ENCODE results near the gene MUC4. TPM values are rescaled to one million over a fixed set of nuclear protein-coding genes. Genes with fewer than 3 reads are reported as not detected.

Gene MUC4
- polyA plus RNA-seq, 1 donor from 2014 or later = not detected

DNA sequence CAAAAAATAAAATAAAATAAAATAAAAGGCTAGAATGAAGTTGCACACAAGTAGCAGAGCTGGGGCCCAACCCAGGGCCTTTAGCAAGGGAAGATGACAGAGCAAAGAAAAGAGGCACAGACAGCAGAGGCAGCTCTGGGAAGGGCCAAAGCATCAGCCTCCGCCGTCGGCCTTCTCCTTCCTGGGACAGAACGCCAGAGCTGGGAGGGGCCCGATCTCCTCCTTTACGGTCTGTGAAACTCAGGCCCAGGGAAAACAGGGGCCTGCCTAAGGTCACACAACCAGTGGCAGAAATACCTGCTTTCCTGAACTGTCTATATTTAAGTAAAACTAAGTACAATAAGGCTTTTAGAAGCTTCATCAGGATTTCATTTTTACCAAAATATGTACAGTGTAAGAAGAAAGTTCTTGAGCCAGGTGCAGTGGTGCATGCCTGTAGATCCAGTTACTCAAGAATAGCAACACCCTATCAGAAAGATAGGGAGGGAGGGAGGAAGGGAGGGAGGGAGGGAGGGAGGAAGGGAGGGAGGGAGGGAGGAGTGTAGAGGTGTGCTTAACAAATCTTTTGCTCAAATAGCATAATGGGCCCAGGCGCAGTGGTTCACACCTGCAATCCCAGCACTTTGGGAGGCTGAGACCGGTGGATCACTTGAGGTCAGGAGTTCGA is 43.0 kb upstream of the MUC4 start:
- no peaks in the 10 kb centered on the region for H3K79me2 ChIP-seq (replicated peaks; ENCODE audit: insufficient read depth, low read length)
- H3K4me3 ChIP-seq (ENCODE audit: low read length) = no peak overlapping the region
- no peak overlapping the region for H3K9ac ChIP-seq (ENCODE audit: low read length)
- no peaks in the 10 kb centered on the region for H3K9me3 ChIP-seq (ENCODE audit: low read length)
- H3K27me3 ChIP-seq (ENCODE audit: insufficient read depth, low read depth, low read length) = no peaks in the 10 kb centered on the region
- no peaks in the 10 kb centered on the region for H3F3A ChIP-seq (ENCODE audit: insufficient read depth, low read length, poor library complexity, severe bottlenecking)
- no peak overlapping the region for H3K4me2 ChIP-seq (ENCODE audit: low read length)
- no peaks in the 10 kb centered on the region for H3K36me3 ChIP-seq (ENCODE audit: insufficient read depth, low read length)
- no peaks in the 10 kb centered on the region for H3K9me2 ChIP-seq (ENCODE audit: insufficient read depth, low read length)
- no peaks in the 10 kb centered on the region for H4K20me1 ChIP-seq (ENCODE audit: insufficient read depth)
- TF ChIP-seq SMC3 (conservative IDR thresholded peaks at IDR 0.05; ENCODE audit: poor library complexity) (no peak), TAF1 (IDR thresholded peaks at IDR 0.05; ENCODE audit: low read depth) (no peak), MXI1 (conservative IDR thresholded peaks at IDR 0.05; ENCODE audit: poor library complexity, severe bottlenecking) (no peak), POLR2AphosphoS5 (IDR thresholded peaks at IDR 0.05) (no peak), EP300 (conservative IDR thresholded peaks at IDR 0.05; ENCODE audit: poor library complexity, severe bottlenecking) (no peak), EZH2 (IDR thresholded peaks at IDR 0.05; ENCODE audit: borderline replicate concordance, insufficient read depth, low read length, poor library complexity, severe bottlenecking) (no peak), RAD21 (conservative IDR thresholded peaks at IDR 0.05) (no peak)
- TF ChIP-seq, protein P1, sequence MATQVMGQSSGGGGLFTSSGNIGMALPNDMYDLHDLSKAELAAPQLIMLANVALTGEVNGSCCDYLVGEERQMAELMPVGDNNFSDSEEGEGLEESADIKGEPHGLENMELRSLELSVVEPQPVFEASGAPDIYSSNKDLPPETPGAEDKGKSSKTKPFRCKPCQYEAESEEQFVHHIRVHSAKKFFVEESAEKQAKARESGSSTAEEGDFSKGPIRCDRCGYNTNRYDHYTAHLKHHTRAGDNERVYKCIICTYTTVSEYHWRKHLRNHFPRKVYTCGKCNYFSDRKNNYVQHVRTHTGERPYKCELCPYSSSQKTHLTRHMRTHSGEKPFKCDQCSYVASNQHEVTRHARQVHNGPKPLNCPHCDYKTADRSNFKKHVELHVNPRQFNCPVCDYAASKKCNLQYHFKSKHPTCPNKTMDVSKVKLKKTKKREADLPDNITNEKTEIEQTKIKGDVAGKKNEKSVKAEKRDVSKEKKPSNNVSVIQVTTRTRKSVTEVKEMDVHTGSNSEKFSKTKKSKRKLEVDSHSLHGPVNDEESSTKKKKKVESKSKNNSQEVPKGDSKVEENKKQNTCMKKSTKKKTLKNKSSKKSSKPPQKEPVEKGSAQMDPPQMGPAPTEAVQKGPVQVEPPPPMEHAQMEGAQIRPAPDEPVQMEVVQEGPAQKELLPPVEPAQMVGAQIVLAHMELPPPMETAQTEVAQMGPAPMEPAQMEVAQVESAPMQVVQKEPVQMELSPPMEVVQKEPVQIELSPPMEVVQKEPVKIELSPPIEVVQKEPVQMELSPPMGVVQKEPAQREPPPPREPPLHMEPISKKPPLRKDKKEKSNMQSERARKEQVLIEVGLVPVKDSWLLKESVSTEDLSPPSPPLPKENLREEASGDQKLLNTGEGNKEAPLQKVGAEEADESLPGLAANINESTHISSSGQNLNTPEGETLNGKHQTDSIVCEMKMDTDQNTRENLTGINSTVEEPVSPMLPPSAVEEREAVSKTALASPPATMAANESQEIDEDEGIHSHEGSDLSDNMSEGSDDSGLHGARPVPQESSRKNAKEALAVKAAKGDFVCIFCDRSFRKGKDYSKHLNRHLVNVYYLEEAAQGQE (IDR thresholded peaks at IDR 0.05; ENCODE audit: borderline replicate concordance) = no peak
- TF ChIP-seq, protein P2, sequence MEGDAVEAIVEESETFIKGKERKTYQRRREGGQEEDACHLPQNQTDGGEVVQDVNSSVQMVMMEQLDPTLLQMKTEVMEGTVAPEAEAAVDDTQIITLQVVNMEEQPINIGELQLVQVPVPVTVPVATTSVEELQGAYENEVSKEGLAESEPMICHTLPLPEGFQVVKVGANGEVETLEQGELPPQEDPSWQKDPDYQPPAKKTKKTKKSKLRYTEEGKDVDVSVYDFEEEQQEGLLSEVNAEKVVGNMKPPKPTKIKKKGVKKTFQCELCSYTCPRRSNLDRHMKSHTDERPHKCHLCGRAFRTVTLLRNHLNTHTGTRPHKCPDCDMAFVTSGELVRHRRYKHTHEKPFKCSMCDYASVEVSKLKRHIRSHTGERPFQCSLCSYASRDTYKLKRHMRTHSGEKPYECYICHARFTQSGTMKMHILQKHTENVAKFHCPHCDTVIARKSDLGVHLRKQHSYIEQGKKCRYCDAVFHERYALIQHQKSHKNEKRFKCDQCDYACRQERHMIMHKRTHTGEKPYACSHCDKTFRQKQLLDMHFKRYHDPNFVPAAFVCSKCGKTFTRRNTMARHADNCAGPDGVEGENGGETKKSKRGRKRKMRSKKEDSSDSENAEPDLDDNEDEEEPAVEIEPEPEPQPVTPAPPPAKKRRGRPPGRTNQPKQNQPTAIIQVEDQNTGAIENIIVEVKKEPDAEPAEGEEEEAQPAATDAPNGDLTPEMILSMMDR (IDR thresholded peaks at IDR 0.05; ENCODE audit: poor library complexity, severe bottlenecking) = no peak
- H2AFZ ChIP-seq (ENCODE audit: low read depth, low read length) = no peak overlapping the region
- H3K27ac ChIP-seq (ENCODE audit: low read length) = no peak overlapping the region

DNA sequence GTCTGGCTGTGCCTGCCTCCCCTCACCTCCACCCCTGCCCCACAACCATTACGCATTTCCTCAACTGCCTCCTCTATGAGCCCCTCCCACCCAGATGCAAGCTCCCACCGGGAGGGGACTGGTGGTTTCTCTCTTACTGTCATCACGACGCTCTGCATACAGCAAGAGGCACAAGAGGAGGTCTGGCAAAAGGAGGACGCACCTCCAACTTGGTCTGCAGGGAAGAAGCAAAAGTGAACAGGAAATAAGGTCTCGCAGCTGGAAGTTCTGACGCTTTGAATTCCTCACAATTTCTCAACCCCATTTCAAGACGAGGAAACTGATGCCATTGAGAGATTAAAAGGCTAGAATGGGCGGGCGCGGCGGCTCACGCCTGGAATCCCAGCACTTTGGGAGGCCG is 42.3 kb upstream of the MUC4 start:
- TF ChIP-seq EP300 (conservative IDR thresholded peaks at IDR 0.05; ENCODE audit: poor library complexity, severe bottlenecking) (no peak), EZH2 (IDR thresholded peaks at IDR 0.05; ENCODE audit: borderline replicate concordance, insufficient read depth, low read length, poor library complexity, severe bottlenecking) (no peak), SMC3 (conservative IDR thresholded peaks at IDR 0.05; ENCODE audit: poor library complexity) (no peak), RAD21 (conservative IDR thresholded peaks at IDR 0.05) (no peak), MXI1 (conservative IDR thresholded peaks at IDR 0.05; ENCODE audit: poor library complexity, severe bottlenecking) (no peak), TAF1 (IDR thresholded peaks at IDR 0.05; ENCODE audit: low read depth) (no peak), POLR2AphosphoS5 (IDR thresholded peaks at IDR 0.05) (no peak)
- TF ChIP-seq, protein P2 (IDR thresholded peaks at IDR 0.05; ENCODE audit: poor library complexity, severe bottlenecking) = no peak
- TF ChIP-seq, protein P1 (IDR thresholded peaks at IDR 0.05; ENCODE audit: borderline replicate concordance) = no peak
- no peak overlapping the region for H2AFZ ChIP-seq (ENCODE audit: low read depth, low read length)
- H3K79me2 ChIP-seq (replicated peaks; ENCODE audit: insufficient read depth, low read length) = no peaks in the 10 kb centered on the region

More for the DNA sequence above, 42.3 kb upstream of the MUC4 start:
- Histone ChIP-seq H3K9me2 (ENCODE audit: insufficient read depth, low read length) (no peaks in the 10 kb centered on the region), H3K27me3 (ENCODE audit: insufficient read depth, low read depth, low read length) (no peaks in the 10 kb centered on the region), H3K4me3 (ENCODE audit: low read length) (no peak overlapping the region), H4K20me1 (ENCODE audit: insufficient read depth) (no peaks in the 10 kb centered on the region), H3K4me2 (ENCODE audit: low read length) (no peak overlapping the region), H3K9ac (ENCODE audit: low read length) (no peak overlapping the region), H3K9me3 (ENCODE audit: low read length) (no peaks in the 10 kb centered on the region), H3K36me3 (ENCODE audit: insufficient read depth, low read length) (no peaks in the 10 kb centered on the region), H3K27ac (ENCODE audit: low read length) (no peak overlapping the region), H3F3A (ENCODE audit: insufficient read depth, low read length, poor library complexity, severe bottlenecking) (no peaks in the 10 kb centered on the region)
